BJ (cell line): ENCODE results near the gene TSSK2. TPM values are rescaled to one million over a fixed set of nuclear protein-coding genes. Genes with fewer than 3 reads are reported as not detected.

Experiments
- CTCF ChIA-PET: fragments of 350-600 bp; formaldehyde crosslinking; extraction: SDS; loops from one replicate; lab custom pipeline; 2021; ENCODE audit warnings: antibody characterized with exemption, inconsistent platforms; lab: Yijun Ruan, JAX
- POLR2A ChIA-PET: fragments of 300-600 bp; sonication (Branson Sonifier 250); formaldehyde crosslinking; extraction: SDS; loops from one replicate; lab custom pipeline; 2021; ENCODE audit warnings: antibody characterized with exemption; lab: Charles Lee
- DNase-seq: peaks from one replicate; pipeline ENCODE4 v3.0.0-alpha.2; 2011; ENCODE audit warnings: low read depth
- H3K27me3 ChIP-seq: 2 replicates; pipeline ENCODE4 v1.6.0; 2011; ENCODE audit warnings: low read length; ENCODE audit not compliant: control insufficient read depth, insufficient read depth
- H3K36me3 ChIP-seq: 2 replicates; pipeline ENCODE4 v1.5.1; 2011; ENCODE audit warnings: low read length; ENCODE audit not compliant: control insufficient read depth, insufficient read depth
- H3K4me3 ChIP-seq: 2 replicates; pipeline ENCODE4 v1.5.1; 2011; ENCODE audit warnings: low read depth, mild to moderate bottlenecking, control low read depth, low read length
- CTCF ChIP-seq: IDR thresholded peaks from 2 replicates; pipeline ENCODE4 v1.5.1; 2011; ENCODE audit warnings: low read depth, mild to moderate bottlenecking, control low read depth, inconsistent platforms, low read length, moderate library complexity; ENCODE audit not compliant: insufficient read depth
- polyA plus RNA-seq: library from polyadenylated mRNA; depleted of rRNA; stranded (reverse); fragments of >200 nt; gene quantifications from 2 replicates; pipeline ENCODE4 v1.2.3, GENCODE V29; 2011

TSSK2 gene
- polyA plus RNA-seq, 1 experiment = not detected

- POLR2A ChIA-PET = no interaction called here
- TF ChIP-seq CTCF = no peak
- H3K27me3 ChIP-seq = no peaks in the 10 kb centered on the region
- H3K36me3 ChIP-seq = no peaks in the 10 kb centered on the region
- no peak overlapping the region for H3K4me3 ChIP-seq
- DNase-seq = no peak
- CTCF ChIA-PET = interaction anchor here (0.6 to 1.1 kb wide), 2 partner anchors 9 to 23 kb away, joined by 3 to 4 read pairs; no protein-coding TSS in a partner anchor
Measured at GRCh38 chr22:19106886-19107729, 24.0 kb upstream of the TSSK2 start.

GRCh38 chr22:19107730-19108074 lies 23.4 kb upstream of the TSSK2 start:
- TF ChIP-seq CTCF = no peak
- CTCF ChIA-PET = interaction anchor here (1.1 kb wide), 1 partner anchor 8 kb away, joined by 3 read pairs; no protein-coding TSS in a partner anchor
- no peak for DNase-seq
- POLR2A ChIA-PET = no interaction called here
- no peaks in the 10 kb centered on the region for H3K27me3 ChIP-seq
- no peak overlapping the region for H3K4me3 ChIP-seq
- no peaks in the 10 kb centered on the region for H3K36me3 ChIP-seq

- no peak for DNase-seq
- Histone ChIP-seq H3K27me3 (no peaks in the 10 kb centered on the region), H3K36me3 (no peaks in the 10 kb centered on the region), H3K4me3 (no peak overlapping the region)
- ChIA-PET POLR2A (no interaction called here), CTCF (interaction anchor here (1.0 kb wide), 1 partner anchor 9 kb away, joined by 3 read pairs; no protein-coding TSS in a partner anchor)
- no peak for TF ChIP-seq CTCF
Measured at GRCh38 chr22:19108807-19109197, 22.3 kb upstream of the TSSK2 start.

- POLR2A ChIA-PET = no interaction called here
- CTCF ChIA-PET = interaction anchor here (0.7 to 1.0 kb wide), 3 partner anchors 9 to 13 kb away, joined by 3 read pairs; partner anchors contain the start of gene DGCR2
- Histone ChIP-seq H3K36me3 (no peaks in the 10 kb centered on the region), H3K27me3 (no peaks in the 10 kb centered on the region), H3K4me3 (no peak overlapping the region)
- no peak for DNase-seq
- TF ChIP-seq CTCF = no peak
Measured at GRCh38 chr22:19109198-19110063, 21.7 kb upstream of the TSSK2 start.

GRCh38 chr22:19110064-19110458 lies 21.0 kb upstream of the TSSK2 start:
- POLR2A ChIA-PET = no interaction called here
- TF ChIP-seq CTCF = no peak
- no peak for DNase-seq

More at GRCh38 chr22:19110064-19110458, 21.0 kb upstream of the TSSK2 start:
- Histone ChIP-seq H3K36me3 (no peaks in the 10 kb centered on the region), H3K4me3 (no peak overlapping the region), H3K27me3 (no peaks in the 10 kb centered on the region)
- CTCF ChIA-PET = interaction anchor here (0.7 to 1.6 kb wide), 3 partner anchors 9 to 35 kb away, joined by 3 to 4 read pairs (median 3); partner anchors contain the start of genes DGCR2 and ESS2
